Gastrocnemius medialis (tissue), 4 donors: ENCODE measurements around the gene CNP.
"Not testable (repeated sequence)": the region's sequence is repeated elsewhere in the genome, so short reads cannot be mapped to it uniquely, and the experiment has no call there.

Experiments
- POLR2A ChIP-seq, 2 donors: fragments of 450-650 bp; IDR thresholded peaks; one replicate each; pipeline ENCODE4 v1.6.1; 2017; ENCODE audit warnings: antibody characterized with exemption in 2 of 2, mild to moderate bottlenecking in 2 of 2, moderate library complexity in 2 of 2
- TF ChIP-seq, protein P1 (sequence below), 5 experiments: fragments of 450-650 bp in 3 of 5; fragments of 200-600 bp in 2 of 5; sonication (generic) in 2 of 5; IDR thresholded peaks in 4 of 5; conservative IDR thresholded peaks in 1 of 5; 1 replicate in 4 of 5; 2 replicates in 1 of 5; pipeline ENCODE4 v1.5.1; 2016 to 2019; ENCODE audit warnings: antibody characterized with exemption in 5 of 5, mild to moderate bottlenecking in 3 of 5, moderate library complexity in 3 of 5

DNA sequence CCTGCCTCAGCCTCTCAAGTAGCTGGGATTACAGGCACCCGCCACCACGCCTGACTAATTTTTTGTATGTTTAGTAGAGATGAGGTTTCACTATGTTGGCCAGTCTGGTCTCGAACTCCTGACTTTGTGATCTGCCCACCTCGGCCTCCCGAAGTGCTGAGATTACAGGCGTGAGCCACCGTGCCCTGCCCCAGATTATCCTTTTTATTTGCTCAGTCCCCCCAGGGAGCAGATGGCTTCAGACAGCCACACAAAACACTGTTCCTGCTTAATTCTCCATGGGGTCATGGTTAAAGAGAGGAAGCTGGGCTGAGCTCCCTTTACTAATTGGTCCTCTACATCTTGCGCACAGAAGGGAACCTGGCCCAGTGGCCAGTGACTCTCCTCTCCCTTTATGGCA lies 54.2 kb downstream of the CNP start:
- TF ChIP-seq, protein P1, sequence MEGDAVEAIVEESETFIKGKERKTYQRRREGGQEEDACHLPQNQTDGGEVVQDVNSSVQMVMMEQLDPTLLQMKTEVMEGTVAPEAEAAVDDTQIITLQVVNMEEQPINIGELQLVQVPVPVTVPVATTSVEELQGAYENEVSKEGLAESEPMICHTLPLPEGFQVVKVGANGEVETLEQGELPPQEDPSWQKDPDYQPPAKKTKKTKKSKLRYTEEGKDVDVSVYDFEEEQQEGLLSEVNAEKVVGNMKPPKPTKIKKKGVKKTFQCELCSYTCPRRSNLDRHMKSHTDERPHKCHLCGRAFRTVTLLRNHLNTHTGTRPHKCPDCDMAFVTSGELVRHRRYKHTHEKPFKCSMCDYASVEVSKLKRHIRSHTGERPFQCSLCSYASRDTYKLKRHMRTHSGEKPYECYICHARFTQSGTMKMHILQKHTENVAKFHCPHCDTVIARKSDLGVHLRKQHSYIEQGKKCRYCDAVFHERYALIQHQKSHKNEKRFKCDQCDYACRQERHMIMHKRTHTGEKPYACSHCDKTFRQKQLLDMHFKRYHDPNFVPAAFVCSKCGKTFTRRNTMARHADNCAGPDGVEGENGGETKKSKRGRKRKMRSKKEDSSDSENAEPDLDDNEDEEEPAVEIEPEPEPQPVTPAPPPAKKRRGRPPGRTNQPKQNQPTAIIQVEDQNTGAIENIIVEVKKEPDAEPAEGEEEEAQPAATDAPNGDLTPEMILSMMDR (IDR thresholded peaks at IDR 0.05 in 4 of 5, conservative IDR thresholded peaks at IDR 0.05 in 1 of 5), result not testable (repeated sequence)
- TF ChIP-seq POLR2A (IDR thresholded peaks at IDR 0.05), result not testable (repeated sequence)
